ENCODE data around the gene LAMA2. TPM values are rescaled to one million over a fixed set of nuclear protein-coding genes. Genes with fewer than 3 reads are reported as not detected.

LAMA2 gene
- total and polyA plus RNA-seq, 2 donors from 2014 or later, result 2.2 to 20.8 TPM

- TF ChIP-seq CTCF (IDR thresholded peaks at IDR 0.05; ENCODE audit: borderline replicate concordance, extremely low read depth, insufficient read depth), result no peak
- no peaks in the 10 kb centered on the region for H3K4me1 ChIP-seq (ENCODE audit: control insufficient read depth in 2 of 3, insufficient read depth in 2 of 3, low read depth in 1 of 3, low read length in 3 of 3)
- H3K36me3 ChIP-seq (ENCODE audit: control insufficient read depth in 2 of 3, insufficient read depth in 3 of 3, low read length in 3 of 3), result no peaks in the 10 kb centered on the region
- H3K27ac ChIP-seq (ENCODE audit: low read depth in 2 of 2, low read length in 2 of 2), result no peak overlapping the region
- H3K9me3 ChIP-seq (ENCODE audit: control insufficient read depth in 2 of 3, insufficient read depth in 1 of 3, low read length in 3 of 3), result no peaks in the 10 kb centered on the region
- DNase-seq, result no peak
- intact Hi-C loops (cut with DNase I), result no loop called here
- no peaks in the 10 kb centered on the region for H3K27me3 ChIP-seq (ENCODE audit: control insufficient read depth, insufficient read depth, low read length)
- no peak for FAIRE-seq
- no peak overlapping the region for H3K9ac ChIP-seq (ENCODE audit: low read length in 3 of 3)
- H3K4me3 ChIP-seq (ENCODE audit: low read length in 3 of 3), result no peak overlapping the region
These were observed 47.4 kb downstream of the LAMA2 start for GRCh38 chr6:128930321-128930720.

DNA sequence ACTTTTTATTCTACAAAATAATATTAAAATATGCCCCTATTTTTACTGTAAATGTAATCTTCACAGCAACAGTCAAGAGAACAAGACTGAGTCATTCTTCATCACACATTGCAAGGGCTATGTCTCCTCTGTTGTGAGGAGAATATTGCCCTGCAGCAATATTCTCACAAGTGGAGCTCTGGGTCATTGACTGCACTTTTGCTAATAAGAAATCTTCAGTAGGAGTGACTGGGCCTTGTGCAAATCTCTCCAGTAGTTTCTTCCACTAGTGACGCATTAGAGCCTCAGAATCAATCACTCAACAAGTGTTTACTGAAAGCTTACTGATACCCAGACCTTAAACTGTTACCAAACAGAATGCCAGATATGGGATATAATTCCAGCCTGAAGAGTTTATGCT is 49.1 kb downstream of the LAMA2 start:
- FAIRE-seq (no peak), DNase-seq (no peak)
- Histone ChIP-seq H3K4me1 (ENCODE audit: control insufficient read depth in 2 of 3, insufficient read depth in 2 of 3, low read depth in 1 of 3, low read length in 3 of 3) (no peaks in the 10 kb centered on the region), H3K27me3 (ENCODE audit: control insufficient read depth, insufficient read depth, low read length) (no peaks in the 10 kb centered on the region), H3K9me3 (ENCODE audit: control insufficient read depth in 2 of 3, insufficient read depth in 1 of 3, low read length in 3 of 3) (no peaks in the 10 kb centered on the region), H3K27ac (ENCODE audit: low read depth in 2 of 2, low read length in 2 of 2) (no peak overlapping the region), H3K9ac (ENCODE audit: low read length in 3 of 3) (no peak overlapping the region), H3K36me3 (ENCODE audit: control insufficient read depth in 2 of 3, insufficient read depth in 3 of 3, low read length in 3 of 3) (no peaks in the 10 kb centered on the region), H3K4me3 (ENCODE audit: low read length in 3 of 3) (no peak overlapping the region)
- intact Hi-C loops (cut with DNase I), result no loop called here
- no peak for TF ChIP-seq CTCF (IDR thresholded peaks at IDR 0.05; ENCODE audit: borderline replicate concordance, extremely low read depth, insufficient read depth)

DNA sequence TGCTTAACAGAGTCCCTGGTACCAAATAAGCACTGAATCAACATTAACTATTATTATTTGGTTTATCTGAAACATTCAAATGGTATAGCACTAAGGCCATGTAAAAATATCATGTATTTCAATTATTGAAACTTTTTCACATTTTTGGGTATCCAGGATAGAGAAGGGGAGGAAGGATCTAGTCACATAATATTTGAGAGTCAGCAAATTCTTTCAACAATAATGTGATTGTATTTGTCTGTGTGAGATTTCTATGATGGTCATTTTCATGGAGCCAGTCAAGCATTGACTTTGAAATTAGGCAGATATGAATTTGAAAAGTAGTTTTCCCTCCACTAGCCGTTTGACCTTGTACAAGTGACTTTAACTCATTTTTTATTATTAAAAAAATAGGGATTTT is 67.9 kb downstream of the LAMA2 start:
- no peak for DNase-seq
- H3K27me3 ChIP-seq (ENCODE audit: control insufficient read depth, insufficient read depth, low read length), result no peaks in the 10 kb centered on the region
- TF ChIP-seq CTCF (IDR thresholded peaks at IDR 0.05; ENCODE audit: borderline replicate concordance, extremely low read depth, insufficient read depth), result no peak
- H3K27ac ChIP-seq (ENCODE audit: low read depth in 2 of 2, low read length in 2 of 2), result no peak overlapping the region
- H3K4me1 ChIP-seq (ENCODE audit: control insufficient read depth in 2 of 3, insufficient read depth in 2 of 3, low read depth in 1 of 3, low read length in 3 of 3), result no peaks in the 10 kb centered on the region
- no peaks in the 10 kb centered on the region for H3K9me3 ChIP-seq (ENCODE audit: control insufficient read depth in 2 of 3, insufficient read depth in 1 of 3, low read length in 3 of 3)
- no peak for FAIRE-seq
- no peaks in the 10 kb centered on the region for H3K36me3 ChIP-seq (ENCODE audit: control insufficient read depth in 2 of 3, insufficient read depth in 3 of 3, low read length in 3 of 3)
- no peak overlapping the region for H3K4me3 ChIP-seq (ENCODE audit: low read length in 3 of 3)
- H3K9ac ChIP-seq (ENCODE audit: low read length in 3 of 3), result no peak overlapping the region
- intact Hi-C loops (cut with DNase I), result no loop called here

GRCh38 chr6:128952902-128953301 is 70.0 kb downstream of the LAMA2 start:
- Histone ChIP-seq H3K9me3 (ENCODE audit: control insufficient read depth in 2 of 3, insufficient read depth in 1 of 3, low read length in 3 of 3) (no peaks in the 10 kb centered on the region), H3K27me3 (ENCODE audit: control insufficient read depth, insufficient read depth, low read length) (no peaks in the 10 kb centered on the region), H3K27ac (ENCODE audit: low read depth in 2 of 2, low read length in 2 of 2) (no peak overlapping the region), H3K36me3 (ENCODE audit: control insufficient read depth in 2 of 3, insufficient read depth in 3 of 3, low read length in 3 of 3) (no peaks in the 10 kb centered on the region), H3K9ac (ENCODE audit: low read length in 3 of 3) (no peak overlapping the region), H3K4me3 (ENCODE audit: low read length in 3 of 3) (no peak overlapping the region), H3K4me1 (ENCODE audit: control insufficient read depth in 2 of 3, insufficient read depth in 2 of 3, low read depth in 1 of 3, low read length in 3 of 3) (no peaks in the 10 kb centered on the region)
- TF ChIP-seq CTCF (IDR thresholded peaks at IDR 0.05; ENCODE audit: borderline replicate concordance, extremely low read depth, insufficient read depth), result no peak
- FAIRE-seq (no peak), DNase-seq (no peak)
- intact Hi-C loops (cut with DNase I), result no loop called here

All from kidney (tissue), 14 donors.